ENCODE measurements around the gene RUVBL2. TPM values are rescaled to one million over a fixed set of nuclear protein-coding genes. Genes with fewer than 3 reads are reported as not detected.
"Not testable (repeated sequence)": the region's sequence is repeated elsewhere in the genome, so short reads cannot be mapped to it uniquely, and the experiment has no call there.

Gene RUVBL2
- total RNA-seq, 1 donor = 119 TPM

GRCh38 chr19:49056101-49056901 lies 62.6 kb downstream of the RUVBL2 start:
- peak; percentile 33 for DNase-seq (ENCODE audit: low read depth)
- TF ChIP-seq CTCF (IDR thresholded peaks at IDR 0.05; ENCODE audit: insufficient read depth, low read length) = peak; percentile 31

GRCh38 chr19:49056902-49057596 lies 63.4 kb downstream of the RUVBL2 start:
- not testable (repeated sequence) for DNase-seq (ENCODE audit: low read depth)

More at GRCh38 chr19:49056101-49056901, 62.6 kb downstream of the RUVBL2 start:
- peak overlapping the region; percentile 66 for H3K4me3 ChIP-seq (ENCODE audit: low read depth, low read length)

GRCh38 chr19:49057636-49058234 lies 64.0 kb downstream of the RUVBL2 start, which contains the start of gene CGB7:
Gene CGB7, minus strand, starts transcription at chr19:49057749. Its CDS starts 2,374 bp downstream, at chr19:49055375.
- H3K4me3 ChIP-seq (ENCODE audit: low read depth, low read length) = peak within 1 kb of the TSS; percentile 66
- TF ChIP-seq CTCF (IDR thresholded peaks at IDR 0.05; ENCODE audit: insufficient read depth, low read length) = no peak
- DNase-seq (ENCODE audit: low read depth) = peak; percentile 50

More at GRCh38 chr19:49056902-49057596, 63.4 kb downstream of the RUVBL2 start:
- H3K4me3 ChIP-seq (ENCODE audit: low read depth, low read length) = peak overlapping the region; percentile 66

- no peak overlapping the region for H3K4me3 ChIP-seq (ENCODE audit: low read depth, low read length)
- peak; percentile 31 for DNase-seq (ENCODE audit: low read depth)
- TF ChIP-seq CTCF (IDR thresholded peaks at IDR 0.05; ENCODE audit: insufficient read depth, low read length) = no peak
Observed at GRCh38 chr19:49058562-49058961, 64.9 kb downstream of the RUVBL2 start.

GRCh38 chr19:49059053-49059452 lies 65.4 kb downstream of the RUVBL2 start:
- no peak for DNase-seq (ENCODE audit: low read depth)
- H3K4me3 ChIP-seq (ENCODE audit: low read depth, low read length) = no peak overlapping the region
- no peak for TF ChIP-seq CTCF (IDR thresholded peaks at IDR 0.05; ENCODE audit: insufficient read depth, low read length)

- TF ChIP-seq CTCF (IDR thresholded peaks at IDR 0.05; ENCODE audit: insufficient read depth, low read length) = no peak
- no peak for DNase-seq (ENCODE audit: low read depth)
- H3K4me3 ChIP-seq (ENCODE audit: low read depth, low read length) = no peak overlapping the region
Observed at GRCh38 chr19:49061000-49061399, 67.3 kb downstream of the RUVBL2 start.

- no peak for TF ChIP-seq CTCF (IDR thresholded peaks at IDR 0.05; ENCODE audit: insufficient read depth, low read length)
- no peak overlapping the region for H3K4me3 ChIP-seq (ENCODE audit: low read depth, low read length)
- no peak for DNase-seq (ENCODE audit: low read depth)
Observed at GRCh38 chr19:49061445-49061844, 67.8 kb downstream of the RUVBL2 start.
